HCT116 (cell line): ENCODE data around the gene VSTM2L.
"Not testable (repeated sequence)": the region's sequence is repeated elsewhere in the genome, so short reads cannot be mapped to it uniquely, and the experiment has no call there.

Experiments
- CBX3 ChIP-seq: IDR thresholded peaks from 2 replicates; pipeline ENCODE4 v1.6.1; 2012; ENCODE audit warnings: low read depth
- EZH2 ChIP-seq: fragments of 200-600 bp; sonication (generic); IDR thresholded peaks from 2 replicates; pipeline ENCODE4 v1.6.1; 2017; ENCODE audit warnings: antibody characterized with exemption, mixed run types
- EZH2phosphoT487 ChIP-seq: fragments of 200-600 bp; IDR thresholded peaks from 2 replicates; pipeline ENCODE4 v1.6.1; 2018; ENCODE audit warnings: antibody characterized with exemption, borderline replicate concordance
- JUND ChIP-seq: IDR thresholded peaks from 2 replicates; pipeline ENCODE4 v1.6.1; 2012
- POLR2A ChIP-seq: IDR thresholded peaks from 2 replicates; pipeline ENCODE4 v1.7.0; 2011; ENCODE audit warnings: borderline replicate concordance; ENCODE audit not compliant: insufficient read depth, insufficient read length; ENCODE audit errors: extremely low read depth
- RAD21 ChIP-seq: IDR thresholded peaks from 2 replicates; pipeline ENCODE4 v1.6.1; 2012; ENCODE audit warnings: low read depth, mild to moderate bottlenecking
- TCF7L2 ChIP-seq: IDR thresholded peaks from 2 replicates; pipeline ENCODE4 v1.7.0; 2011; ENCODE audit warnings: borderline replicate concordance, inconsistent platforms; ENCODE audit not compliant: insufficient read depth, insufficient read length; ENCODE audit errors: extremely low read depth
- YY1 ChIP-seq: IDR thresholded peaks from 2 replicates; pipeline ENCODE4 v1.6.1; 2011; ENCODE audit warnings: low read length, low read depth, moderate library complexity, mild to moderate bottlenecking; ENCODE audit not compliant: insufficient replicate concordance; ENCODE audit errors: extremely low read depth
- ZFX ChIP-seq: fragments of 450-650 bp; IDR thresholded peaks from 2 replicates; pipeline ENCODE4 v1.6.1; 2017
- TF ChIP-seq, protein P1 (sequence below), 3 experiments: fragments of 200-600 bp in 1 of 3; sonication (generic) in 1 of 3; IDR thresholded peaks in 2 of 3; conservative IDR thresholded peaks in 1 of 3; 2 replicates each; pipeline ENCODE4 v1.5.1; 2012 to 2017; ENCODE audit warnings: low read depth in 2 of 3, low read length in 2 of 3, antibody characterized with exemption in 1 of 3, borderline replicate concordance in 1 of 3, control low read depth in 1 of 3, mild to moderate bottlenecking in 1 of 3, mixed read lengths in 1 of 3, mixed run types in 1 of 3, moderate library complexity in 1 of 3; ENCODE audit not compliant: insufficient read depth in 1 of 3
- TF ChIP-seq, protein P2 (sequence below): IDR thresholded peaks from 2 replicates; pipeline ENCODE4 v1.6.1; 2012

DNA sequence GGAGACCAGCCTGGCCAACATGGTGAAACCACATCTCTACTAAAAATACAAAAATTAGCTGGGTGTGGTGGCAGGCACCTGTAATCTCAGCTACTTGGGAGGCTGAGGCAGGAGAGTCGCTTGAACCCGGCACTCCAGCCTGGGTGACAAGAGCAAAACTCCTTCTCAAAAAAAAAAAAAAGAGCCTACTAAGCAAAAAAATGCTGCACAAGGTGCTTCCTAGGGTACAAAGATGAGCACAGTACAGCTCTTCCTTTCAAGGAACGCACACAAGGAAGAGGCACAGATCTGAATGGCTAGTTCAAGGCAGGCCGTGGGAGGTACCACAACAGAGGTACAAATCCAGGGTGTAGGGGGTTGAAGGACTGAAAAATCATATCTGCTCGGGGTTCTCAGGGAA lies 46.9 kb upstream of the VSTM2L start:
- TF ChIP-seq, protein P1, sequence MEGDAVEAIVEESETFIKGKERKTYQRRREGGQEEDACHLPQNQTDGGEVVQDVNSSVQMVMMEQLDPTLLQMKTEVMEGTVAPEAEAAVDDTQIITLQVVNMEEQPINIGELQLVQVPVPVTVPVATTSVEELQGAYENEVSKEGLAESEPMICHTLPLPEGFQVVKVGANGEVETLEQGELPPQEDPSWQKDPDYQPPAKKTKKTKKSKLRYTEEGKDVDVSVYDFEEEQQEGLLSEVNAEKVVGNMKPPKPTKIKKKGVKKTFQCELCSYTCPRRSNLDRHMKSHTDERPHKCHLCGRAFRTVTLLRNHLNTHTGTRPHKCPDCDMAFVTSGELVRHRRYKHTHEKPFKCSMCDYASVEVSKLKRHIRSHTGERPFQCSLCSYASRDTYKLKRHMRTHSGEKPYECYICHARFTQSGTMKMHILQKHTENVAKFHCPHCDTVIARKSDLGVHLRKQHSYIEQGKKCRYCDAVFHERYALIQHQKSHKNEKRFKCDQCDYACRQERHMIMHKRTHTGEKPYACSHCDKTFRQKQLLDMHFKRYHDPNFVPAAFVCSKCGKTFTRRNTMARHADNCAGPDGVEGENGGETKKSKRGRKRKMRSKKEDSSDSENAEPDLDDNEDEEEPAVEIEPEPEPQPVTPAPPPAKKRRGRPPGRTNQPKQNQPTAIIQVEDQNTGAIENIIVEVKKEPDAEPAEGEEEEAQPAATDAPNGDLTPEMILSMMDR (IDR thresholded peaks at IDR 0.05 in 2 of 3, conservative IDR thresholded peaks at IDR 0.05 in 1 of 3; ENCODE audit: borderline replicate concordance in 1 of 3, insufficient read depth in 1 of 3, low read depth in 2 of 3, low read length in 2 of 3), result not testable (repeated sequence)
- TF ChIP-seq YY1, POLR2A, RAD21, EZH2, EZH2phosphoT487, JUND, TCF7L2, CBX3, ZFX: not testable (repeated sequence)
- TF ChIP-seq, protein P2, sequence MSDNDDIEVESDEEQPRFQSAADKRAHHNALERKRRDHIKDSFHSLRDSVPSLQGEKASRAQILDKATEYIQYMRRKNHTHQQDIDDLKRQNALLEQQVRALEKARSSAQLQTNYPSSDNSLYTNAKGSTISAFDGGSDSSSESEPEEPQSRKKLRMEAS, result not testable (repeated sequence)
